Activated gamma-delta T cell treated with anti-CD3 and anti-CD28 coated beads, Interleukin-2, amount 50 U/mL, for 16 hours (primary cell): ENCODE results near the gene NFKBIZ.
"Not testable (repeated sequence)": the region's sequence is repeated elsewhere in the genome, so short reads cannot be mapped to it uniquely, and the experiment has no call there.

Experiments
- DNase-seq: peaks from one replicate; pipeline ENCODE4 v3.0.0-alpha.2; 2020; ENCODE audit warnings: low read depth

Gene NFKBIZ

DNA sequence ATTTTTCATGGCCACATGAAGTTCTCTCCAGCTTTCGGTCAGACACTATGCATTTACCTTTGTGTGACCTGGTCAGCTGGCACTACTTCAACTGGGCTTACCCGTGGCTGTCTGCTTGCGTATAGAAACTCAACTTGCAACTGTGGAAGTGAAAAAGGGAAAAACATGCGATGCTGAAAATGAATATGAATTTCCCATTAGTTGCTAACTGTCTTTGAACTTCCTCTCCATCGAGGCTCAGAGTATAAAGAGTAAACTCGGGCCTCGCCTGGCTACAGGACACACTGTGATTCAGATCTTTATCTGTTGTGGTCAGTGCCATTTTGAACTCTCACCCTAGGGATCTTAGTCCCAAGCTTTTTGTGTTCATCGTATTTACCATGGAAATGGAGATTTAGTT lies 26.8 kb downstream of the NFKBIZ start:
- no peak for DNase-seq

GRCh38 chr3:101878589-101878988 lies 29.3 kb downstream of the NFKBIZ start:
- DNase-seq = no peak

GRCh38 chr3:101879102-101879501 lies 29.8 kb downstream of the NFKBIZ start:
- DNase-seq = no peak

DNA sequence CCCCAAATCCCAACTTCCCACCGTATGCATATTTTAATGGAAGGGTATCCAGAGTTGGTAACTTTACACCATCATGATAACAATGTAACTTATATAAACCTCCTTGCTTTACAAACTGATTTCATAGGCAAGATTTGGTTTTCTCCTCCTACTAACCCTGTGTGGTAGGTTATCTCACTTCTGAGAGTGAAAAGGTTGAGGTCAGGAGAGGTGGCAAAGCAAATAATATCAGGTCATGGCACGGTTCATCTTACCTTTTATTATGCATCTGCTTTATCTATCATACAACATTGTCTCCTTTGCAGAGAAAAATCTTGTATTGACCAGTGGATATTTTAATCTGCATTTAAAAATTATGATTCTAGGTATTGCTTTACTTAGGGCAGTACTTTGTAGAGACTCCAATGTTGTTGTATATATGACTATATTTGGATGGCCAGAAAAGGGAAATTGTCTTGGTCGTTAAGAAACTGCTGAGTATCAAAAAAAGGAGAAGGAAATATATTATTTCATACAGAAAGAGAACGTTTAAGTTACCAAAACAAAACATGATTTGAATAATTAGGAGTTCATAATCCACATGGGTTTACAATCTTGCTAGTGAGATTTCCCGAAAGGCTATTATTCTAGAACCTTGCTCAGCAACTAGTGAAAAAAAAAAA lies 30.4 kb downstream of the NFKBIZ start:
- no peak for DNase-seq

DNA sequence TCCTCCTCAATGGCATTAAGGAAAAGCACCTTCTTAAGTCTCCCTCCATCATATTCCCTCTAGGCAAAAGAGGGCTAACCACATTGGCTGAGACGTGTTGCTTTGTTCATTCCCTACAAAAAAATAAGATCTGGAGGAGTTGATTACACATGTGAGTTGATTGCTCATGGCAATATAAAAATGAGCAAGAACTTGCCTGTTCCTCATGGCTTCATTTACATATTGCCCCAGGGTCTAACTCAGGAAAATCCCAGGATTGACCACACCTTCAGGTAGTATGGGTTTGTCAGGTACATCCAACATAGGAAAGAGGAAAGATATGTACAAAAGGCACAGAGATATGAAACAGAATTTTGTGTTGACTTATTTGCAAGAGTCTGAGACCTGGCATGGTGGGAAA lies 35.5 kb downstream of the NFKBIZ start:
- DNase-seq = no peak

DNA sequence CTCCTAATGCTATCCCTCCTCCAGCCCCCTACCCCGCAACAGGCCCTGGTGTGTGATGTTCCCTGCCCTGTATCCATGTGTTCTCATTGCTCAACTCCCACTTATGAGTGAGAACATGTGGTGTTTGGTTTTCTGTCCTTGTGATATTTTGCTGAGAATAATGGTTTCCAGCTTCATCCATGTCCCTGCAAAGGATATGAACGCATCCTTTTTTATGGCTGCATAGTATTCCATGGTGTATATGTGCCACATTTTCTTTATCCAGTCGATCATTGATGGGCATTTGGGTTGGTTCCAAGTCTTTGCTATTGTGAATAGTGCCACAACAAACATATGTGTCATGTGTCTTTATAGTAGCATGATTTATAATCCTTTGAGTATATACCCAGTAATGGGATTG lies 36.3 kb downstream of the NFKBIZ start:
- DNase-seq = not testable (repeated sequence)

GRCh38 chr3:101886626-101887025 lies 37.3 kb downstream of the NFKBIZ start:
- DNase-seq = no peak

DNA sequence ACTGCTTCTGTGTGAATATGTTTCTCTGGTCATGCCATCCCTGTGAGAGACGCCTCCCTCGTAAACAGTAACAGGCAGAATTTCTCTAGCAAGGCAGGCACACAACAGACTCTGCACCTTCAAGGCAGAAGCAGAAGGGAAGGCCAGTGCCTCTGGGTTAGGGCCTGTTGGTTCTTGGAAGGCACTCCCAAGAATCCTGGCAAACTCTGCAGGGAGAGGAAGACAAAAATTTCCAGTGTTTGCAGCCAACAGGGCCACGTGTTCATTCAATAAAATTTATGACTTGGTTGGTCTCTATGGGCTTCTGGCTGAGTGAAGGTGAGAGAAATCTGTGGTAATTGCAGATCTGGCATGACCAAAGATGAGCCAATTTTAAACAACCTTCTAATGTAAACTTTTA lies 39.3 kb downstream of the NFKBIZ start:
- DNase-seq = no peak

GRCh38 chr3:101890716-101891115 lies 41.4 kb downstream of the NFKBIZ start:
- DNase-seq = no peak

GRCh38 chr3:101892648-101893047 lies 43.3 kb downstream of the NFKBIZ start:
- DNase-seq = no peak

- DNase-seq = no peak
Measured at GRCh38 chr3:101896083-101896757, 46.9 kb downstream of the NFKBIZ start.

- DNase-seq = no peak
Measured at GRCh38 chr3:101897013-101897412, 47.7 kb downstream of the NFKBIZ start.

GRCh38 chr3:101898039-101898438 lies 48.7 kb downstream of the NFKBIZ start:
- DNase-seq = no peak

DNA sequence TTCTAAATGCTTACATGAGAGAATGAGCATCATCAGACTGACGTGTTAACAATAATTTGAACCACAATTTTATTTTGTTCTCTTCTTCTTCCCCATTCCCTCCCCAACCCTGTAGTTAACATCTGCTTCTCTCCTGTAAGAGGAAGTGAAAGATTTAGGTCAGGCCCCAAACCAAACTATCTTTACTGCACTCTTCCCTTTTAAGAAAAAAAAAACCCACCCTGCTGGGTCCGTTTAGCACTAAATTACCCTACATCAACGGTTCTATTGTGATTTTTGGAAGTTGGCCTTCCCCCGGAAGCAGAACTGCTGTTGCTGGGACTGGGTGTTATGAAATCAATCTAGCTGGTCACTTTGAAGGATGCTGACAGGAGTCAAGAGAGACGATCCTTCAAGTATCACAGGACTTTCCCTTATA lies 49.4 kb downstream of the NFKBIZ start:
- DNase-seq = no peak

DNA sequence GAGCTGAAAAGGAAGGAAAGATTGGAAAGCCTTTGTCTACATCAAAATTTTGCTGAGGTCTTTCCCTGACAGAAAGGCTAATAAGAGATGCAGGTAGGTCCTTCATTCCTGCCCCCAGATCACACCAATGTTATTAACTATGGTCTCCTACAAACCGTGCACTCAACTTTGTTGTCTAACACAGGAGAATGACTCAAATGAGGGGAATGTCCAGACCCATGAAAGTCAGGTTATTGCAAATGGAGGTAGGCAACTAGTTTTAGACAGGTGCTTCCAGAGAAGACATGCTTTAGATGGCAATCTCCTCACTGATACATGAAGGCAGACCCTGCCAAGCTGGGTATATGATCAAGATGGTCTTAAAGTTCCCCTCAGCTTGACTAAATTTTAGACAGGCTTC lies 51.0 kb downstream of the NFKBIZ start:
- DNase-seq = no peak

DNA sequence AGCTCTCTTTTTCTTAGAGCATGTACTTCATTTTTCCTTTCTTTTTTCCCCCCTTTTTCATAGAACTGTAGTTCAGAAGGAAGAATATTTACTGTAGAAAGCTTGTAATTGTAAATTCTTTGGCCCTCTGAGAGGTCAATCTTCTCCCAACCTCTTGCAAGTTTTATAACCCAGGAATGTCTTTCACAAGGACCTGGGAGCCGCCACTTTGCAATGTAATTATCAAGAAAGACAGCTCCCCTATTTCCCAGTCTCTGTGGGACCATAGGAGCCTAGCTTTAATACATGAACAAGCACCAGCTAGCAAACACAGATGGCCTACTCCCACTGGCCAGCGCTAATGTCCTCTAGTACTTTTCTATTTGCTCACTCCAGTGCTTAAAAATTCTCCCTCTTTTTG lies 51.4 kb downstream of the NFKBIZ start:
- no peak for DNase-seq

DNA sequence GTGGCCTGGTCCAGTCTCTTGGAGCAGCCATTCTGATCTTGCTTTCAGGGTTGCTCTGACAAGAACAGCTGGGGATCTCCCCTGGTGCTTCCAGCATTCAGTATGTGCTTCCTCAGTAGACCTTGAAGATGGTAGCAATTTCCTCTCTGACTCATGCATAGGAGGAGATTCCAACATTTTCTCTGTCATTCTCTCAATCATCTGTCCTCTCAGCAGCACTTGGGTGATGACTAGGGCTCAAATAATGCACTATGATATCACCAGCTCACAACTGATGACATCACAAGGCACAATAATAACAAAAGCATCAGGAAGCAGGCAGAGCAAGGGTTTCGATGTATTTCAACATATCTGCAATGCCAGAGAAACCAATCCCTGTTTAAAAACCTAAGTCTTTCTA lies 52.7 kb downstream of the NFKBIZ start:
- DNase-seq = no peak

DNA sequence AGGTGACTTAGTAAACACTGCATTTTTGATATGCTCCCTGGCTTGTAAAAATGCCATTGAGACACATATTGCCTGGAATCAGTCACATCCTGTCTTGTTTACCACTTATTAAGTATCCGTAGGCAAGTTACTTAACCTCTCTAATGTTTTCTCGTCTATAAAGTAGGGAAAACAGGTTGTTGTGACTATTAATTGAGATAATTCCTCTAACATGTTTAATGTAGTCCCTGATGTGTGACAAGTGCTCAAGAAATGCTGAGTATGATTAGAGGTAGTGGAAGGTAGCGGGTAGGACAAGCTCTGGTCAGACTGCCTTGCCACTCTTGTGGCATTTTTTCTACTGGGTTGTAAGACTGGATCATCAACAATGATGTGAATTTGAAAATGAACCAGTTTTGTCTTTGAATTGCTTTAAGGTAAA lies 54.1 kb downstream of the NFKBIZ start:
- no peak for DNase-seq

- DNase-seq = not testable (repeated sequence)
Measured at GRCh38 chr3:101905573-101905972, 56.3 kb downstream of the NFKBIZ start.
